Measurements from ENCODE around the gene UQCR10.

Gene UQCR10

GRCh38 chr22:29810216-29810615 is 43.0 kb downstream of the UQCR10 start:
- intact Hi-C loops (cut with micrococcal nuclease): no loop called here
- no peaks in the 10 kb centered on the region for H3K9me3 Mint-ChIP-seq
- H3K27ac Mint-ChIP-seq: peak overlapping the region; percentile 13
- H3K27me3 Mint-ChIP-seq: no peaks in the 10 kb centered on the region
- H3K4me1 Mint-ChIP-seq (ENCODE audit: low read depth): no peaks in the 10 kb centered on the region
- no peak overlapping the region for H3K4me3 Mint-ChIP-seq
- peaks cover 93% of the 10 kb centered on the region for H3K36me3 Mint-ChIP-seq (ENCODE audit: low read depth)

GRCh38 chr22:29811377-29811776 is 44.2 kb downstream of the UQCR10 start:
- Mint-ChIP-seq H3K36me3 (ENCODE audit: low read depth) (peaks cover 93% of the 10 kb centered on the region), H3K4me1 (ENCODE audit: low read depth) (no peaks in the 10 kb centered on the region), H3K27me3 (no peaks in the 10 kb centered on the region), H3K27ac (peak overlapping the region; percentile 26), H3K9me3 (no peaks in the 10 kb centered on the region), H3K4me3 (no peak overlapping the region)
- intact Hi-C loops (cut with micrococcal nuclease): no loop called here

- no peak overlapping the region for H3K4me3 Mint-ChIP-seq
- H3K4me1 Mint-ChIP-seq (ENCODE audit: low read depth): no peaks in the 10 kb centered on the region
- H3K36me3 Mint-ChIP-seq (ENCODE audit: low read depth): peaks cover 90% of the 10 kb centered on the region
- no peaks in the 10 kb centered on the region for H3K9me3 Mint-ChIP-seq
- no peak overlapping the region for H3K27ac Mint-ChIP-seq
- no peaks in the 10 kb centered on the region for H3K27me3 Mint-ChIP-seq
- intact Hi-C loops (cut with micrococcal nuclease): no loop called here
Measured at GRCh38 chr22:29813126-29813525, 46.0 kb downstream of the UQCR10 start.

- H3K27ac Mint-ChIP-seq: no peak overlapping the region
- H3K4me3 Mint-ChIP-seq: no peak overlapping the region
- H3K36me3 Mint-ChIP-seq (ENCODE audit: low read depth): peaks cover 90% of the 10 kb centered on the region
- no peaks in the 10 kb centered on the region for H3K27me3 Mint-ChIP-seq
- no peaks in the 10 kb centered on the region for H3K9me3 Mint-ChIP-seq
- intact Hi-C loops (cut with micrococcal nuclease): no loop called here
- H3K4me1 Mint-ChIP-seq (ENCODE audit: low read depth): no peaks in the 10 kb centered on the region
Measured at GRCh38 chr22:29813563-29813962, 46.4 kb downstream of the UQCR10 start.

GRCh38 chr22:29814003-29814402 is 46.8 kb downstream of the UQCR10 start:
- Mint-ChIP-seq H3K27ac (no peak overlapping the region), H3K4me3 (no peak overlapping the region), H3K27me3 (no peaks in the 10 kb centered on the region), H3K9me3 (no peaks in the 10 kb centered on the region), H3K4me1 (ENCODE audit: low read depth) (no peaks in the 10 kb centered on the region), H3K36me3 (ENCODE audit: low read depth) (peaks cover 94% of the 10 kb centered on the region)
- intact Hi-C loops (cut with micrococcal nuclease): no loop called here

- Mint-ChIP-seq H3K27me3 (no peaks in the 10 kb centered on the region), H3K9me3 (no peaks in the 10 kb centered on the region), H3K4me3 (no peak overlapping the region), H3K36me3 (ENCODE audit: low read depth) (peaks cover 97% of the 10 kb centered on the region), H3K27ac (no peak overlapping the region), H3K4me1 (ENCODE audit: low read depth) (peaks cover 1% of the 10 kb centered on the region)
- intact Hi-C loops (cut with micrococcal nuclease): no loop called here
Measured at GRCh38 chr22:29815580-29815979, 48.4 kb downstream of the UQCR10 start.

- no peak overlapping the region for H3K4me3 Mint-ChIP-seq
- H3K27me3 Mint-ChIP-seq: no peaks in the 10 kb centered on the region
- no peaks in the 10 kb centered on the region for H3K9me3 Mint-ChIP-seq
- no peak overlapping the region for H3K27ac Mint-ChIP-seq
- H3K36me3 Mint-ChIP-seq (ENCODE audit: low read depth): peaks cover 95% of the 10 kb centered on the region
- peaks cover 7% of the 10 kb centered on the region for H3K4me1 Mint-ChIP-seq (ENCODE audit: low read depth)
- intact Hi-C loops (cut with micrococcal nuclease): no loop called here
Measured at GRCh38 chr22:29816128-29816527, 49.0 kb downstream of the UQCR10 start.

- intact Hi-C loops (cut with micrococcal nuclease): no loop called here
- Mint-ChIP-seq H3K9me3 (no peaks in the 10 kb centered on the region), H3K4me3 (no peak overlapping the region), H3K27me3 (no peaks in the 10 kb centered on the region), H3K4me1 (ENCODE audit: low read depth) (peaks cover 11% of the 10 kb centered on the region), H3K27ac (no peak overlapping the region), H3K36me3 (ENCODE audit: low read depth) (peaks cover 90% of the 10 kb centered on the region)
Measured at GRCh38 chr22:29816539-29816938, 49.4 kb downstream of the UQCR10 start.

- intact Hi-C loops (cut with micrococcal nuclease): no loop called here
- Mint-ChIP-seq H3K4me1 (ENCODE audit: low read depth) (peaks cover 14% of the 10 kb centered on the region), H3K27ac (peak overlapping the region; percentile 16), H3K36me3 (ENCODE audit: low read depth) (peaks cover 88% of the 10 kb centered on the region), H3K4me3 (no peak overlapping the region), H3K9me3 (no peaks in the 10 kb centered on the region), H3K27me3 (no peaks in the 10 kb centered on the region)
Measured at GRCh38 chr22:29816980-29817379, 49.8 kb downstream of the UQCR10 start.

- Mint-ChIP-seq H3K9me3 (no peaks in the 10 kb centered on the region), H3K4me1 (ENCODE audit: low read depth) (peaks cover 21% of the 10 kb centered on the region), H3K4me3 (no peak overlapping the region), H3K27me3 (no peaks in the 10 kb centered on the region), H3K36me3 (ENCODE audit: low read depth) (peaks cover 88% of the 10 kb centered on the region), H3K27ac (peak overlapping the region; percentile 16)
- intact Hi-C loops (cut with micrococcal nuclease): no loop called here
Measured at GRCh38 chr22:29817724-29818123, 50.6 kb downstream of the UQCR10 start.

- peaks cover 26% of the 10 kb centered on the region for H3K4me1 Mint-ChIP-seq (ENCODE audit: low read depth)
- peaks cover 88% of the 10 kb centered on the region for H3K36me3 Mint-ChIP-seq (ENCODE audit: low read depth)
- no peaks in the 10 kb centered on the region for H3K9me3 Mint-ChIP-seq
- no peak overlapping the region for H3K4me3 Mint-ChIP-seq
- no peaks in the 10 kb centered on the region for H3K27me3 Mint-ChIP-seq
- intact Hi-C loops (cut with micrococcal nuclease): no loop called here
- peak overlapping the region; percentile 24 for H3K27ac Mint-ChIP-seq
Measured at GRCh38 chr22:29819501-29819900, 52.3 kb downstream of the UQCR10 start.
